ENCODE results near the gene TRIM2.

GRCh38 chr4:153221783-153222706, 17.8 kb downstream of the TRIM2 start:
- TF ChIP-seq TAF1 (IDR thresholded peaks at IDR 0.05; ENCODE audit: borderline replicate concordance, insufficient read depth, low read length) (peak; percentile 65; the same call in 1 of the 2 replicates), POLR2AphosphoS5 (IDR thresholded peaks at IDR 0.05; ENCODE audit: low read depth, low read length) (no peak; the same call in 1 of the 2 replicates), SIN3A (IDR thresholded peaks at IDR 0.05; ENCODE audit: borderline replicate concordance, insufficient read depth, low read length) (0 out of 2 replicates have a peak, but pooled peaks have one; percentile 25)
